H9 (cell line): ENCODE data around the gene USE1. TPM values are rescaled to one million over a fixed set of nuclear protein-coding genes. Genes with fewer than 3 reads are reported as not detected.

Source experiments
- DNase-seq: peaks from one replicate; pipeline ENCODE4 v3.0.0-alpha.2; 2017
- H2AFZ ChIP-seq: one replicate; pipeline ENCODE4 v1.6.1; 2013; ENCODE audit warnings: mild to moderate bottlenecking, low read length, control low read depth, moderate library complexity
- H2AK5ac ChIP-seq: 2 replicates; pipeline ENCODE4 v1.6.1; 2013; ENCODE audit warnings: low read length, control low read depth, mixed read lengths; ENCODE audit not compliant: insufficient read length
- H2BK120ac ChIP-seq: one replicate; pipeline ENCODE4 v1.6.1; 2013; ENCODE audit warnings: low read depth, mild to moderate bottlenecking, low read length, control low read depth, inconsistent platforms; ENCODE audit not compliant: poor library complexity, severe bottlenecking
- H2BK12ac ChIP-seq: 2 replicates; pipeline ENCODE4 v1.6.1; 2013; ENCODE audit warnings: low read length, control low read depth, mixed read lengths, low read depth; ENCODE audit not compliant: insufficient read length
- H2BK15ac ChIP-seq: 2 replicates; pipeline ENCODE4 v1.6.1; 2013; ENCODE audit warnings: low read depth, low read length, control low read depth
- H2BK20ac ChIP-seq: one replicate; pipeline ENCODE4 v1.6.1; 2013; ENCODE audit warnings: low read depth, mild to moderate bottlenecking, low read length, control low read depth, inconsistent platforms; ENCODE audit not compliant: poor library complexity, severe bottlenecking
- H2BK5ac ChIP-seq: 2 replicates; pipeline ENCODE4 v1.6.1; 2013; ENCODE audit warnings: low read length, control low read depth, mixed read lengths; ENCODE audit not compliant: insufficient read length
- H3K14ac ChIP-seq: 2 replicates; pipeline ENCODE4 v1.6.1; 2013; ENCODE audit warnings: low read length, control low read depth; ENCODE audit not compliant: insufficient read depth
- H3K18ac ChIP-seq: 2 replicates; pipeline ENCODE4 v1.6.1; 2013; ENCODE audit warnings: low read depth, mild to moderate bottlenecking, mixed read lengths, low read length, control low read depth; ENCODE audit not compliant: insufficient read length
- H3K23ac ChIP-seq: 2 replicates; pipeline ENCODE4 v1.6.1; 2013; ENCODE audit warnings: low read length, control low read depth, mixed read lengths, low read depth; ENCODE audit not compliant: insufficient read length
- H3K23me2 ChIP-seq: 2 replicates; pipeline ENCODE4 v1.6.1; 2013; ENCODE audit warnings: low read depth, mild to moderate bottlenecking, mixed read lengths, low read length, control low read depth; ENCODE audit not compliant: insufficient read length, poor library complexity, severe bottlenecking
- H3K27ac ChIP-seq: 2 replicates; pipeline ENCODE4 v1.5.1; 2013; ENCODE audit warnings: low read length, control low read depth, mixed read lengths, low read depth; ENCODE audit not compliant: insufficient read length
- H3K27me3 ChIP-seq: 2 replicates; pipeline ENCODE4 v1.6.1; 2013; ENCODE audit warnings: low read length, control low read depth, inconsistent platforms; ENCODE audit not compliant: insufficient read depth
- H3K4ac ChIP-seq: 2 replicates; pipeline ENCODE4 v1.6.1; 2013; ENCODE audit warnings: low read depth, mild to moderate bottlenecking, control low read depth, inconsistent platforms, low read length, moderate library complexity
- H3K4me1 ChIP-seq: 2 replicates; pipeline ENCODE4 v1.6.1; 2013; ENCODE audit warnings: low read length, control low read depth, inconsistent platforms; ENCODE audit not compliant: insufficient read depth
- H3K4me2 ChIP-seq: 2 replicates; pipeline ENCODE4 v1.6.1; 2013; ENCODE audit warnings: low read length, control low read depth, mixed read lengths; ENCODE audit not compliant: insufficient read length, insufficient read depth
- H3K56ac ChIP-seq: 2 replicates; pipeline ENCODE4 v1.6.1; 2013; ENCODE audit warnings: low read depth, mild to moderate bottlenecking, mixed read lengths, low read length, control low read depth; ENCODE audit not compliant: insufficient read length
- H3K79me1 ChIP-seq: 2 replicates; pipeline ENCODE4 v1.6.1; 2013; ENCODE audit warnings: low read depth, mild to moderate bottlenecking, moderate library complexity, low read length, control low read depth, inconsistent platforms; ENCODE audit not compliant: insufficient read depth, poor library complexity, severe bottlenecking
- H3K79me2 ChIP-seq: 2 replicates; pipeline ENCODE4 v1.6.1; 2013; ENCODE audit warnings: low read length, control low read depth, inconsistent platforms; ENCODE audit not compliant: insufficient read depth
- H3K9ac ChIP-seq: 2 replicates; pipeline ENCODE4 v1.6.1; 2013; ENCODE audit warnings: low read length, control low read depth, mixed read lengths; ENCODE audit not compliant: insufficient read length; ENCODE audit errors: extremely low read depth
- H3K9me3 ChIP-seq: one replicate; pipeline ENCODE4 v1.6.1; 2013; ENCODE audit warnings: low read depth, low read length, inconsistent platforms; ENCODE audit not compliant: control insufficient read depth
- H3T11ph ChIP-seq: one replicate; pipeline ENCODE4 v1.6.1; 2013; ENCODE audit warnings: mild to moderate bottlenecking, low read length, control low read depth, inconsistent platforms
- H4K20me1 ChIP-seq: one replicate; pipeline ENCODE4 v1.6.1; 2013; ENCODE audit not compliant: control insufficient read depth, insufficient read length, insufficient read depth
- H4K5ac ChIP-seq: 2 replicates; pipeline ENCODE4 v1.6.1; 2013; ENCODE audit warnings: low read depth, mild to moderate bottlenecking, mixed read lengths, low read length, control low read depth; ENCODE audit not compliant: insufficient read length
- H4K8ac ChIP-seq: replicated peaks from 2 replicates; pipeline ENCODE4 v1.6.1; 2013; ENCODE audit warnings: low read length, control low read depth, mixed read lengths, low read depth; ENCODE audit not compliant: insufficient read length
- H4K91ac ChIP-seq: 2 replicates; pipeline ENCODE4 v1.6.1; 2013; ENCODE audit warnings: low read depth, mild to moderate bottlenecking, moderate library complexity, mixed read lengths, low read length, control low read depth; ENCODE audit not compliant: insufficient read length
- H3K27ac Mint-ChIP-seq, 3 experiments: 2 replicates in 2 of 3; 3 replicates in 1 of 3; pipeline ENCODE4 v1.8.0; 2020 to 2021; ENCODE audit warnings: mixed read lengths in 3 of 3, mild to moderate bottlenecking in 1 of 3, moderate library complexity in 1 of 3
- H3K27me3 Mint-ChIP-seq: 2 replicates; pipeline ENCODE4 v1.8.0; 2021; ENCODE audit warnings: low read depth, mild to moderate bottlenecking, moderate library complexity, mixed read lengths
- H3K36me3 Mint-ChIP-seq, 3 experiments: 2 replicates in 2 of 3; 3 replicates in 1 of 3; pipeline ENCODE4 v1.8.0; 2020 to 2021; ENCODE audit warnings: low read depth in 3 of 3, mixed read lengths in 3 of 3; ENCODE audit not compliant: insufficient read depth in 1 of 3
- H3K4me1 Mint-ChIP-seq, 2 experiments: 2 replicates each; pipeline ENCODE4 v1.8.0; 2020; ENCODE audit warnings: mixed read lengths in 2 of 2
- H3K4me3 Mint-ChIP-seq, 2 experiments: 2 replicates in 1 of 2; 3 replicates in 1 of 2; pipeline ENCODE4 v1.8.0; 2020 to 2021; ENCODE audit warnings: mild to moderate bottlenecking in 2 of 2, mixed read lengths in 2 of 2, moderate library complexity in 1 of 2
- H3K9me3 Mint-ChIP-seq, 2 experiments: 2 replicates in 1 of 2; 3 replicates in 1 of 2; pipeline ENCODE4 v1.8.0; 2020; ENCODE audit warnings: mild to moderate bottlenecking in 2 of 2, mixed read lengths in 2 of 2, moderate library complexity in 1 of 2
- CTCF ChIP-seq: fragments of 200-600 bp; sonication (generic); conservative IDR thresholded peaks from 3 replicates; pipeline ENCODE4 v1.8.0; 2021; ENCODE audit warnings: antibody characterized with exemption, mild to moderate bottlenecking
- WGBS: extraction: QIAGEN DNeasy Blood & Tissue Kit; methylation state at CpG from one replicate; pipeline ENCODE4 v1.1.7; 2013; ENCODE audit warnings: missing lambda C conversion rate, low lambda C conversion rate, mixed read lengths; ENCODE audit not compliant: insufficient read length; ENCODE audit errors: extremely low coverage; 5-methylcytosine and 5-hydroxymethylcytosine counted together
- total RNA-seq: library from RNA; stranded (reverse); gene quantifications from 2 replicates; pipeline ENCODE4 v1.2.1, GENCODE V29; 2021

The USE1 gene
- total RNA-seq, 1 experiment from 2014 or later: 16.2 TPM

GRCh38 chr19:17266975-17267788 lies 52.0 kb downstream of the USE1 start, which contains the start of gene BABAM1:
TSS of gene BABAM1 (plus strand) at chr19:17267443. CDS start at chr19:17268807, 1,364 bp downstream.
- H3K9me3 Mint-ChIP-seq: no peaks in the 10 kb centered on the region; a peak in 1 of 5 replicates
- H3K4me1 Mint-ChIP-seq: peaks cover 15 to 27% of the 10 kb centered on the region in 2 experiments
- peaks cover 5% of the 10 kb centered on the region for H3K23me2 ChIP-seq
- H3K36me3 Mint-ChIP-seq: peaks cover 11 to 26% (median 25%) of the 10 kb centered on the region in 3 experiments
- TF ChIP-seq CTCF: no peak
- no peaks in the 10 kb centered on the region for H3K27me3 ChIP-seq
- no peak within 1 kb of the TSS for H3K23ac ChIP-seq
- peak within 1 kb of the TSS; percentile 54 for H3K18ac ChIP-seq
- no peak within 1 kb of the TSS for H2BK15ac ChIP-seq
- peak within 1 kb of the TSS; percentile 68 for H2BK5ac ChIP-seq
- H3K9me3 ChIP-seq: no peaks in the 10 kb centered on the region
- peak within 1 kb of the TSS; percentile 93 for H3K4me2 ChIP-seq
- DNase-seq: peak; percentile 99
- H4K20me1 ChIP-seq: no peaks in the 10 kb centered on the region
- H3K79me1 ChIP-seq: peaks cover 10% of the 10 kb centered on the region
- H3K4me1 ChIP-seq: peaks cover 4% of the 10 kb centered on the region; the same call in 1 of the 2 replicates
- no peak within 1 kb of the TSS for H3K27ac ChIP-seq
- no peak within 1 kb of the TSS for H3K4ac ChIP-seq
- peak within 1 kb of the TSS; percentile 94 for H3K9ac ChIP-seq
- no peak within 1 kb of the TSS for H2BK12ac ChIP-seq
- no peak within 1 kb of the TSS for H3K56ac ChIP-seq
- H4K5ac ChIP-seq: no peak within 1 kb of the TSS
- peak within 1 kb of the TSS; percentile 94 to 96 for H3K4me3 Mint-ChIP-seq
- no peak within 1 kb of the TSS for H2BK120ac ChIP-seq
- H2AK5ac ChIP-seq: no peak within 1 kb of the TSS
- H3T11ph ChIP-seq: no peak within 1 kb of the TSS
- no CpG with 5 or more reads among the region's 27 CpGs for WGBS
- H3K27ac Mint-ChIP-seq: peak within 1 kb of the TSS; percentile 93 to 97 (median 96)
- H3K27me3 Mint-ChIP-seq: peaks cover 1% of the 10 kb centered on the region
- peak within 1 kb of the TSS; percentile 51; the same call in 1 of the 2 replicates for H3K14ac ChIP-seq
- H2BK20ac ChIP-seq: no peak within 1 kb of the TSS
- H4K8ac ChIP-seq: no peak within 1 kb of the TSS
- no peak within 1 kb of the TSS for H4K91ac ChIP-seq
- H2AFZ ChIP-seq: no peak within 1 kb of the TSS
- no peaks in the 10 kb centered on the region for H3K79me2 ChIP-seq
